Activated T-helper 1 cell treated with Interleukin-2 at 50 U/mL for 16 hours (primary cell): ENCODE results near the gene MPHOSPH8.
"Not testable (repeated sequence)": the region's sequence is repeated elsewhere in the genome, so short reads cannot be mapped to it uniquely, and the experiment has no call there.

ENCODE experiments used
- DNase-seq: peaks from one replicate; pipeline ENCODE4 v3.0.0-alpha.2; 2020; ENCODE audit warnings: low read depth

Gene MPHOSPH8

GRCh38 chr13:19634256-19634740 lies 839 bp downstream of the MPHOSPH8 start:
- no peak for DNase-seq

- not testable (repeated sequence) for DNase-seq
Measured at GRCh38 chr13:19635926-19636325, 2.5 kb downstream of the MPHOSPH8 start.

- DNase-seq, result no peak
Measured at GRCh38 chr13:19643652-19644051, 10.2 kb downstream of the MPHOSPH8 start.

- DNase-seq, result no peak
Measured at GRCh38 chr13:19645000-19645399, 11.5 kb downstream of the MPHOSPH8 start.

GRCh38 chr13:19646063-19646462 lies 12.6 kb downstream of the MPHOSPH8 start:
- no peak for DNase-seq

- no peak for DNase-seq
Measured at GRCh38 chr13:19650742-19651141, 17.3 kb downstream of the MPHOSPH8 start.

GRCh38 chr13:19657872-19658591 lies 24.6 kb downstream of the MPHOSPH8 start:
- DNase-seq, result no peak

- no peak for DNase-seq
Measured at GRCh38 chr13:19658831-19659230, 25.4 kb downstream of the MPHOSPH8 start.

- no peak for DNase-seq
Measured at GRCh38 chr13:19661126-19661525, 27.7 kb downstream of the MPHOSPH8 start.

- DNase-seq, result no peak
Measured at GRCh38 chr13:19661561-19661960, 28.1 kb downstream of the MPHOSPH8 start.

- no peak for DNase-seq
Measured at GRCh38 chr13:19663416-19663979, 30.0 kb downstream of the MPHOSPH8 start.

- no peak for DNase-seq
Measured at GRCh38 chr13:19664481-19665230, 31.2 kb downstream of the MPHOSPH8 start.

- no peak for DNase-seq
Measured at GRCh38 chr13:19665427-19665859, 32.0 kb downstream of the MPHOSPH8 start.

GRCh38 chr13:19668778-19669177 lies 35.3 kb downstream of the MPHOSPH8 start:
- DNase-seq, result no peak

GRCh38 chr13:19670147-19670546 lies 36.7 kb downstream of the MPHOSPH8 start:
- no peak for DNase-seq

- no peak for DNase-seq
Measured at GRCh38 chr13:19672990-19673389, 39.5 kb downstream of the MPHOSPH8 start.

- no peak for DNase-seq
Measured at GRCh38 chr13:19673473-19674430, 40.3 kb downstream of the MPHOSPH8 start.

GRCh38 chr13:19674898-19675297 lies 41.4 kb downstream of the MPHOSPH8 start:
- no peak for DNase-seq

- no peak for DNase-seq
Measured at GRCh38 chr13:19676168-19676567, 42.7 kb downstream of the MPHOSPH8 start.

- DNase-seq, result no peak
Measured at GRCh38 chr13:19680751-19681150, 47.3 kb downstream of the MPHOSPH8 start.

- DNase-seq, result no peak
Measured at GRCh38 chr13:19681517-19681916, 48.1 kb downstream of the MPHOSPH8 start.

- no peak for DNase-seq
Measured at GRCh38 chr13:19685034-19685433, 51.6 kb downstream of the MPHOSPH8 start.
